ENCODE measurements around the gene PLXNB3.

The PLXNB3 gene

DNA sequence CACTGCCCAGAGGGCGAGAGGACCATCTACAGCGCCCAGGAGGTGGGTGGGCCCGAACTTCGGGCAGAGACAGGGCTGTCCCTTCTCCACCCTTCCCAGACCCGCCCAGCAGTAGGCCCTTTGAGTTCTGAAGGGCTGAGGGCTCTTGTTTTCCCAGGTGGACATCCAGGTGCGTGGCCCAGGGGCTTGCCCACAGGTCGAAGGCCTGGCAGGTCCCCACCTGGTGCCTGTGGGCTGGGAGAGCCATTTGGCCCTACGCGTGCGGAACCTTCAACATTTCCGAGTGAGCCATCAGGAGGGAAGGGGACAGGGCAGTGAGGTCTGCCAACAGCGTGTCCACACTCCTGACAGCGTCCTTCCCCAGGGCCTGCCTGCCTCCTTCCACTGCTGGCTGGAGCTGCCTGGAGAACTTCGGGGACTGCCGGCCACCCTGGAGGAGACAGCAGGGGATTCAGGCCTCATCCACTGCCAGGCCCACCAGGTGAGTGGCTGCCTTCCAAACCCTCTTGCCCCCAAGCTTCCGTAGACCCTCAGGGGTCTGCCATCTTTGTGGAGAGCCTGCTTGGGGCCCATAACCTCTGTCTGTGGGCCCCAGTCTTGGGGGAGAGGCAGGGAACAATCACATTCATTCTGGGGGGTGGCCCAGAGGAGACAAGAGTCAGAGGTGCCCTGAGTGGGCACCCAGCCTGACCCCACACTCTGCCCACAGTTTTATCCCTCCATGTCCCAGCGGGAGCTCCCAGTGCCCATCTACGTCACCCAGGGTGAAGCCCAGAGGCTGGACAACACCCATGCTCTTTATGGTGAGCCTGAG, 6.8 kb downstream of the PLXNB3 start:
- Histone ChIP-seq H3K27ac (ENCODE audit: insufficient read depth in 1 of 2, low read depth in 1 of 2, low read length in 2 of 2, poor library complexity in 1 of 2, severe bottlenecking in 2 of 2) (no peak overlapping the region), H3K9me3 (ENCODE audit: control extremely low read depth in 1 of 5, control insufficient read depth in 4 of 5, insufficient read depth in 2 of 5, low read depth in 1 of 5, low read length in 4 of 5) (no peaks in the 10 kb centered on the region), H3K4me1 (ENCODE audit: control extremely low read depth in 1 of 4, control insufficient read depth in 4 of 4, insufficient read depth in 4 of 4, low read length in 3 of 4) (peaks cover 0 to 21% (median 17%) of the 10 kb centered on the region in 4 experiments), H3K4me3 (ENCODE audit: control insufficient read depth in 1 of 7, extremely low read depth in 1 of 7, insufficient read depth in 4 of 7, low read depth in 2 of 7, low read length in 6 of 7) (no peak overlapping the region), H3K27me3 (replicated peaks in 2 of 5; ENCODE audit: control insufficient read depth in 4 of 5, insufficient read depth in 5 of 5, low read length in 4 of 5) (no peaks in the 10 kb centered on the region), H3K36me3 (ENCODE audit: control insufficient read depth in 4 of 4, insufficient read depth in 4 of 4, low read length in 3 of 4) (no peaks in the 10 kb centered on the region)
- DNase-seq, result no peak
- POLR2A ChIA-PET, result no interaction called here
- CTCF ChIA-PET, result no interaction called here
- 97% methylated on average over 18 of the region's 18 CpGs for WGBS (ENCODE audit: insufficient coverage)

DNA sequence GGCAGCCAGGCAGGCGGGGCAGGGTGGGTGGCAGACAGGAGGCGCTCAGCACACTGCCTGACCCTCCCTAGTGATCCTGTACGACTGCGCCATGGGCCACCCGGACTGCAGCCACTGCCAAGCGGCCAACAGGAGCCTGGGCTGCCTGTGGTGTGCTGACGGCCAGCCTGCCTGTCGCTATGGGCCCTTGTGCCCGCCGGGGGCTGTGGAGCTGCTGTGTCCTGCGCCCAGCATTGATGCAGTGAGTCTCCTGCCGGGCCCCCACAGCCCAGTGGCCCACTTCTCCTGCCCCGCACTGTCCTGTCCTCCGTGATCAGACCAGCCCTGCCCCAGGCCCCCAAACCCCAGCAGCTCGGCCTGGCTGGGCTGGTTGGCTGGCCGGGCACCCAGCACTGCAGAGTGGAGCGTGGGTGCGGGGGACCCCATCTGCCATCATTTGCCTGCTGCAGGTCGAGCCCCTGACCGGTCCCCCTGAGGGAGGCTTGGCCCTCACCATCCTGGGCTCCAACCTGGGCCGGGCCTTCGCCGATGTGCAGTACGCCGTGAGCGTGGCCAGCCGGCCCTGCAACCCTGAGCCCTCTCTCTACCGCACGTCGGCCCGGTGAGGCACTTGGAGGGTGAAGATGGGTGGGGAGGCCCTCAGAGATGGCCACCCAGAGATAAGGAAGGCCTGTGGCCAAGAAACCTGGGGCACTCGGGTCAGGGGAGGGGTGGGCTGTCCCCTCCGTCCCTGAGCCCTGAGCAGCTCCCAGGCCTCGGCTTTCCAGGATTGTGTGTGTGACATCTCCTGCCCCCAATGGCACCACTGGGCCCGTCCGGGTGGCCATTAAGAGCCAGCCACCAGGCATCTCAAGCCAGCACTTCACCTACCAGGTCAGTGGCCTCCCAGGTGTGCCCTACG, 7.6 kb downstream of the PLXNB3 start:
- Histone ChIP-seq H3K36me3 (ENCODE audit: control insufficient read depth in 4 of 4, insufficient read depth in 4 of 4, low read length in 3 of 4) (no peaks in the 10 kb centered on the region), H3K4me3 (ENCODE audit: control insufficient read depth in 1 of 7, extremely low read depth in 1 of 7, insufficient read depth in 4 of 7, low read depth in 2 of 7, low read length in 6 of 7) (no peak overlapping the region), H3K4me1 (ENCODE audit: control extremely low read depth in 1 of 4, control insufficient read depth in 4 of 4, insufficient read depth in 4 of 4, low read length in 3 of 4) (peaks cover 0 to 12% (median 8%) of the 10 kb centered on the region in 4 experiments), H3K27me3 (replicated peaks in 2 of 5; ENCODE audit: control insufficient read depth in 4 of 5, insufficient read depth in 5 of 5, low read length in 4 of 5) (no peaks in the 10 kb centered on the region), H3K27ac (ENCODE audit: insufficient read depth in 1 of 2, low read depth in 1 of 2, low read length in 2 of 2, poor library complexity in 1 of 2, severe bottlenecking in 2 of 2) (no peak overlapping the region), H3K9me3 (ENCODE audit: control extremely low read depth in 1 of 5, control insufficient read depth in 4 of 5, insufficient read depth in 2 of 5, low read depth in 1 of 5, low read length in 4 of 5) (no peaks in the 10 kb centered on the region)
- no peak for DNase-seq
- WGBS (ENCODE audit: insufficient coverage), result 93% methylated on average over 27 of the region's 37 CpGs
- ChIA-PET CTCF (no interaction called here), POLR2A (no interaction called here)

DNA sequence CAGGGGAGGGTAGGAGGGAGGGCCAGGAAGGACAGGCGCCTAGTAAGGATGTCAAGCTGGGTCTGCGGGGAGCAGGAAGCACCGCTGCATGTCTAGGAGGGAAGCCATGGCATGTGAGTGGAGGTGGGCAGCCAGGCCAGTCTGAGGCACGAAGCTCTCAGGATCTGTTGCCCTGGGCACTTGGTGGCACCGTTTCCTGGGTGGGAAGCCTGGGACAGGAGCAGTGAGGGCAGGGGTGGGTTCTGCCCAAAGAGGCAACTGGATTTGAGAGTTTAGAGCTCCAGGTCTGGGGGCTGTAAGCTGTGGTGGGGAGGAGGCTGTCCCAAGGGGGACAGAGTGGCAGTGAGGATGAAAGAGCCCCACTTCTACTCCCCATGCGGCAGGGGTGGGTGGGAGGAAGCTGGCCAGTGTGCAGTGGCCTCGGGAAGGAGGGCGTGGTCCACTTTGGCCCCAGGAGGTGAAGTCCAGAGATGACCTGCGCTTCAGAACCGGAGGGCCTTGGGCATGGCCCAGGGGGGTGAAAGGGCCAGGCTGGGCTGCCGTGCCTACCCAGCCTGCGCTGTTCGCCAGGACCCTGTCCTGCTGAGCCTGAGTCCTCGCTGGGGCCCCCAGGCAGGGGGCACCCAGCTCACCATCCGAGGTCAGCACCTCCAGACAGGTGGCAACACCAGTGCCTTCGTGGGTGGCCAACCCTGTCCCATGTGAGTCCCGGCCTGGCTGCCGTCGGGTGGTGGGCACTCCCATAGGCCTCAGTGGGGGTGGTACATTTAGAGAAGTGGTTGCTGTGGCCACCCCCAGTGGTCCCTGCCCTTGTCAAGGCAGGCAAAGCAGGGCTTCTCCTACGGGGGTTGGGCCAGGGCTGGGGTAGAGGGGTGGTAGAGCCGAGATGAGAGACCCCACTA, 8.5 kb downstream of the PLXNB3 start:
- 92% methylated on average over 19 of the region's 21 CpGs for WGBS (ENCODE audit: insufficient coverage)
- Histone ChIP-seq H3K27me3 (replicated peaks in 2 of 5; ENCODE audit: control insufficient read depth in 4 of 5, insufficient read depth in 5 of 5, low read length in 4 of 5) (peaks cover 0 to 4% (median 0%) of the 10 kb centered on the region in 5 experiments), H3K4me1 (ENCODE audit: control extremely low read depth in 1 of 4, control insufficient read depth in 4 of 4, insufficient read depth in 4 of 4, low read length in 3 of 4) (peaks cover 0 to 9% (median 4%) of the 10 kb centered on the region in 4 experiments), H3K27ac (ENCODE audit: insufficient read depth in 1 of 2, low read depth in 1 of 2, low read length in 2 of 2, poor library complexity in 1 of 2, severe bottlenecking in 2 of 2) (no peak overlapping the region), H3K4me3 (ENCODE audit: control insufficient read depth in 1 of 7, extremely low read depth in 1 of 7, insufficient read depth in 4 of 7, low read depth in 2 of 7, low read length in 6 of 7) (no peak overlapping the region), H3K9me3 (ENCODE audit: control extremely low read depth in 1 of 5, control insufficient read depth in 4 of 5, insufficient read depth in 2 of 5, low read depth in 1 of 5, low read length in 4 of 5) (no peaks in the 10 kb centered on the region), H3K36me3 (ENCODE audit: control insufficient read depth in 4 of 4, insufficient read depth in 4 of 4, low read length in 3 of 4) (no peaks in the 10 kb centered on the region)
- ChIA-PET CTCF (no interaction called here), POLR2A (no interaction called here)
- DNase-seq, result no peak

DNA sequence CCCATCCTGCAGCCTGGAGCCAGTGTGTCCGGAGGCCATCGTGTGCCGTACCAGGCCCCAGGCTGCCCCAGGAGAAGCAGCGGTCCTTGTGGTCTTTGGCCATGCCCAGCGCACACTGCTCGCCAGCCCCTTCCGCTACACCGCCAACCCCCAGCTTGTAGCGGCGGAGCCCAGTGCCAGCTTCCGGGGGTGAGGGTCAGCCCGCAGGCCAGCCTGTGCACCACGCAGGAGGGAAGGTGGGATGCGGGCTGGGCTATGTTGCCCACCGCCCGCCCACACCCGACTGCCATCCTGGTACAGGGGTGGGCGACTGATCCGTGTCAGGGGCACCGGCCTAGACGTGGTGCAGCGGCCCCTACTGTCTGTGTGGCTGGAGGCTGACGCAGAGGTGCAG, 9.2 kb downstream of the PLXNB3 start:
- Histone ChIP-seq H3K27me3 (replicated peaks in 2 of 5; ENCODE audit: control insufficient read depth in 4 of 5, insufficient read depth in 5 of 5, low read length in 4 of 5) (peaks cover 0 to 7% (median 0%) of the 10 kb centered on the region in 5 experiments), H3K27ac (ENCODE audit: insufficient read depth in 1 of 2, low read depth in 1 of 2, low read length in 2 of 2, poor library complexity in 1 of 2, severe bottlenecking in 2 of 2) (no peak overlapping the region), H3K4me3 (ENCODE audit: control insufficient read depth in 1 of 7, extremely low read depth in 1 of 7, insufficient read depth in 4 of 7, low read depth in 2 of 7, low read length in 6 of 7) (no peak overlapping the region), H3K4me1 (ENCODE audit: control extremely low read depth in 1 of 4, control insufficient read depth in 4 of 4, insufficient read depth in 4 of 4, low read length in 3 of 4) (peaks cover 0 to 6% (median 3%) of the 10 kb centered on the region in 4 experiments), H3K36me3 (ENCODE audit: control insufficient read depth in 4 of 4, insufficient read depth in 4 of 4, low read length in 3 of 4) (no peaks in the 10 kb centered on the region), H3K9me3 (ENCODE audit: control extremely low read depth in 1 of 5, control insufficient read depth in 4 of 5, insufficient read depth in 2 of 5, low read depth in 1 of 5, low read length in 4 of 5) (no peaks in the 10 kb centered on the region)
- ChIA-PET CTCF (no interaction called here), POLR2A (no interaction called here)
- WGBS (ENCODE audit: insufficient coverage), result 98% methylated on average over 17 of the region's 23 CpGs
- no peak for DNase-seq

DNA sequence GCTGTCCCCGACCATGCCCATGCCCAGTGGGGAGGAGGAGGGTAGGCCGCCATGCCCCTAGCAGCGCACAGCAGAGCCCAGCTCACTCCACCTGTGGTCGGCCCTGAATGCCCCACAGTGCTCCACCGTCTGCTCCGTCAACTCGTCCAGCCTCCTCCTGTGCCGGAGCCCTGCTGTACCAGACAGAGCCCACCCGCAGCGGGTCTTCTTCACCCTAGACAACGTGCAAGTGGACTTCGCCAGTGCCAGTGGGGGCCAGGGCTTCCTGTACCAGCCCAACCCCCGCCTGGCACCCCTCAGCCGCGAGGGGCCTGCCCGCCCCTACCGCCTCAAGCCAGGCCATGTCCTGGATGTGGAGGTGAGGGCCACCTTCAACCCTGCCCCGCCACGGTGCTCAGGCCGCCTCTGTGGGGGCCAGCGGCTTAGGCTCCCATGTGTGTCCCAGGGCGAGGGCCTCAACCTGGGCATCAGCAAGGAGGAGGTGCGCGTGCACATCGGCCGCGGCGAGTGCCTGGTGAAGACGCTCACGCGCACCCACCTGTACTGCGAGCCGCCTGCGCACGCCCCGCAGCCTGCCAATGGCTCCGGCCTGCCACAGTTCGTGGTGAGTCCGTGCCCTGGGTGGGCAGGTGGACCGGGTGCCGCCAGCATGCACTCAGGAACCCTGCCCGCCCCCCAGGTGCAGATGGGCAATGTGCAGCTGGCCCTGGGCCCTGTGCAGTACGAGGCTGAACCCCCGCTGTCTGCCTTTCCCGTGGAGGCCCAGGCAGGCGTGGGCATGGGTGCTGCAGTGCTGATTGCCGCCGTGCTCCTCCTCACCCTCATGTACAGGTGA, 9.9 kb downstream of the PLXNB3 start:
- H3K4me3 ChIP-seq (ENCODE audit: control insufficient read depth in 1 of 7, extremely low read depth in 1 of 7, insufficient read depth in 4 of 7, low read depth in 2 of 7, low read length in 6 of 7), result no peak overlapping the region
- ChIA-PET POLR2A (no interaction called here), CTCF (interaction anchor here (0.8 kb wide), 1 partner anchor 15 kb away, joined by 3 read pairs; no protein-coding TSS in a partner anchor)
- WGBS (ENCODE audit: insufficient coverage), result 96% methylated on average over 44 of the region's 48 CpGs
- H3K9me3 ChIP-seq (ENCODE audit: control extremely low read depth in 1 of 5, control insufficient read depth in 4 of 5, insufficient read depth in 2 of 5, low read depth in 1 of 5, low read length in 4 of 5), result no peaks in the 10 kb centered on the region
- peaks cover 0 to 7% (median 0%) of the 10 kb centered on the region in 5 experiments for H3K27me3 ChIP-seq (replicated peaks in 2 of 5; ENCODE audit: control insufficient read depth in 4 of 5, insufficient read depth in 5 of 5, low read length in 4 of 5)
- no peaks in the 10 kb centered on the region for H3K4me1 ChIP-seq (ENCODE audit: control extremely low read depth in 1 of 4, control insufficient read depth in 4 of 4, insufficient read depth in 4 of 4, low read length in 3 of 4)
- no peak overlapping the region for H3K27ac ChIP-seq (ENCODE audit: insufficient read depth in 1 of 2, low read depth in 1 of 2, low read length in 2 of 2, poor library complexity in 1 of 2, severe bottlenecking in 2 of 2)
- H3K36me3 ChIP-seq (ENCODE audit: control insufficient read depth in 4 of 4, insufficient read depth in 4 of 4, low read length in 3 of 4), result no peaks in the 10 kb centered on the region
- DNase-seq, result no peak

DNA sequence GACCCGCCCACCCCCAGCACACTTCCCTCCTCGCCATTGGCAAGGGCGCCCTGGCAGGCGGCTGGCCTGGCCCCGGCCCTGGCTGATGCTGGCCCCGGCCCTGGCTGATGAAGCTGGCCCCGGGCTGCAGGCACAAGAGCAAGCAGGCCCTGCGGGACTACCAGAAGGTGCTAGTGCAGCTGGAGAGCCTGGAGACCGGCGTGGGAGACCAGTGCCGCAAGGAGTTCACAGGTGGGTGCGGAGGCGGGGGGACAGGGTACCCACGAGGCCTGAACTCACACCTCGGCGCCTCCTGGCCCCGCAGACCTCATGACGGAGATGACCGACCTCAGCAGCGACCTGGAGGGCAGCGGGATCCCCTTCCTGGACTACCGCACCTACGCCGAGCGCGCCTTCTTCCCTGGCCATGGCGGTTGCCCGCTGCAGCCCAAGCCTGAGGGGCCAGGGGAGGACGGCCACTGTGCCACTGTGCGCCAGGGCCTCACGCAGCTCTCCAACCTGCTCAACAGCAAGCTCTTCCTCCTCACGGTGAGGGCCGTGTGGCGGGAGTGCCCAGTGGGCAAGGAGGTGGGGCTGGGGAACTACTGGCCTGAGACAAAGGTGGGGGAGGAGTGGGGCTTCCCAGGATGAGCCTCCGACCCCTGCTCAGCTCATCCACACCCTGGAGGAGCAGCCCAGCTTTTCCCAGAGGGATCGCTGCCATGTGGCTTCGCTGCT, 10.7 kb downstream of the PLXNB3 start:
- DNase-seq, result no peak
- WGBS (ENCODE audit: insufficient coverage), result 96% methylated on average over 24 of the region's 37 CpGs
- Histone ChIP-seq H3K27ac (ENCODE audit: insufficient read depth in 1 of 2, low read depth in 1 of 2, low read length in 2 of 2, poor library complexity in 1 of 2, severe bottlenecking in 2 of 2) (no peak overlapping the region), H3K4me3 (ENCODE audit: control insufficient read depth in 1 of 7, extremely low read depth in 1 of 7, insufficient read depth in 4 of 7, low read depth in 2 of 7, low read length in 6 of 7) (no peak overlapping the region), H3K27me3 (replicated peaks in 2 of 5; ENCODE audit: control insufficient read depth in 4 of 5, insufficient read depth in 5 of 5, low read length in 4 of 5) (peaks cover 0 to 7% (median 0%) of the 10 kb centered on the region in 5 experiments), H3K36me3 (ENCODE audit: control insufficient read depth in 4 of 4, insufficient read depth in 4 of 4, low read length in 3 of 4) (no peaks in the 10 kb centered on the region), H3K9me3 (ENCODE audit: control extremely low read depth in 1 of 5, control insufficient read depth in 4 of 5, insufficient read depth in 2 of 5, low read depth in 1 of 5, low read length in 4 of 5) (no peaks in the 10 kb centered on the region), H3K4me1 (ENCODE audit: control extremely low read depth in 1 of 4, control insufficient read depth in 4 of 4, insufficient read depth in 4 of 4, low read length in 3 of 4) (no peaks in the 10 kb centered on the region)
- ChIA-PET CTCF (interaction anchor here (0.8 kb wide), 1 partner anchor 14 kb away, joined by 3 read pairs; no protein-coding TSS in a partner anchor), POLR2A (no interaction called here)

Data from common myeloid progenitor, CD34-positive (primary cell).